Bronchial epithelial cell (primary cell): ENCODE data around the gene GRIN2C. TPM values are rescaled to one million over a fixed set of nuclear protein-coding genes. Genes with fewer than 3 reads are reported as not detected.

ENCODE experiments used
- DNase-seq: peaks from one replicate; pipeline ENCODE4 v3.0.0-alpha.2; 2010; ENCODE audit warnings: low read depth
- FAIRE-seq: peaks from 2 replicates; lab custom pipeline; 2011; peaks lifted over from hg19 to GRCh38; lab: Jason Lieb, UNC
- H3K27me3 ChIP-seq: 2 replicates; pipeline ENCODE4 v1.5.1; 2011; ENCODE audit warnings: low read length; ENCODE audit not compliant: control insufficient read depth, insufficient read depth
- H3K36me3 ChIP-seq: 2 replicates; pipeline ENCODE4 v1.5.1; 2011; ENCODE audit warnings: low read length; ENCODE audit not compliant: control insufficient read depth, insufficient read depth
- H3K4me3 ChIP-seq: 2 replicates; pipeline ENCODE4 v1.5.1; 2011; ENCODE audit warnings: mild to moderate bottlenecking, low read depth, low read length, control low read depth
- total RNA-seq: library from RNA; depleted of rRNA; stranded (reverse); fragments of >200 nt; gene quantifications from 2 replicates; pipeline ENCODE4 v1.2.1, GENCODE V29; 2014
- TF ChIP-seq, protein P1 (sequence below): IDR thresholded peaks from 2 replicates; pipeline ENCODE4 v1.5.1; 2011; ENCODE audit warnings: mild to moderate bottlenecking, moderate library complexity, low read length, control low read depth, inconsistent platforms; ENCODE audit not compliant: insufficient read depth, severe bottlenecking

The GRIN2C gene
- total RNA-seq, 1 donor from 2014 or later: under 0.01 TPM

DNA sequence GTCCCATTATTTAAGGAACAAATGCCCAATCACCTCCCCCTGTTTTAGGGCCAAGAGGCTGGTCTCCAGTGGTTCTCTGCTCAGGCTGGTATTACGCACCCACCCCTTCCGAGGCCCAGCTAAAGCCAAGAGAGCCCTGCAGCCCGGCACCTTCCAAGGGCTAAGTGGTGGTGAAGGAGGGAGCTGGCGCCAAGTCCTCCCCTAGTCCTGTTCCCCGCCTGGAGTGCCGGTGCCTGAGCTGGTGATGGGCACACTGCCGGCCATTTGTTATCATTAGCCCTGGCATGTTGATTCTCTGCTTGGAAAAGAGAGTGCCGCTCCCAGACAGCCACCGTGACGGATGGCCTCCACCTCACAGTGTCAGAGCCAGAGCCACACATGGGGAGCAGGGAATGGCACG lies 31.9 kb downstream of the GRIN2C start:
- no peaks in the 10 kb centered on the region for H3K36me3 ChIP-seq
- H3K27me3 ChIP-seq: no peaks in the 10 kb centered on the region
- FAIRE-seq: no peak
- no peak overlapping the region for H3K4me3 ChIP-seq
- DNase-seq: no peak
- TF ChIP-seq, protein P1, sequence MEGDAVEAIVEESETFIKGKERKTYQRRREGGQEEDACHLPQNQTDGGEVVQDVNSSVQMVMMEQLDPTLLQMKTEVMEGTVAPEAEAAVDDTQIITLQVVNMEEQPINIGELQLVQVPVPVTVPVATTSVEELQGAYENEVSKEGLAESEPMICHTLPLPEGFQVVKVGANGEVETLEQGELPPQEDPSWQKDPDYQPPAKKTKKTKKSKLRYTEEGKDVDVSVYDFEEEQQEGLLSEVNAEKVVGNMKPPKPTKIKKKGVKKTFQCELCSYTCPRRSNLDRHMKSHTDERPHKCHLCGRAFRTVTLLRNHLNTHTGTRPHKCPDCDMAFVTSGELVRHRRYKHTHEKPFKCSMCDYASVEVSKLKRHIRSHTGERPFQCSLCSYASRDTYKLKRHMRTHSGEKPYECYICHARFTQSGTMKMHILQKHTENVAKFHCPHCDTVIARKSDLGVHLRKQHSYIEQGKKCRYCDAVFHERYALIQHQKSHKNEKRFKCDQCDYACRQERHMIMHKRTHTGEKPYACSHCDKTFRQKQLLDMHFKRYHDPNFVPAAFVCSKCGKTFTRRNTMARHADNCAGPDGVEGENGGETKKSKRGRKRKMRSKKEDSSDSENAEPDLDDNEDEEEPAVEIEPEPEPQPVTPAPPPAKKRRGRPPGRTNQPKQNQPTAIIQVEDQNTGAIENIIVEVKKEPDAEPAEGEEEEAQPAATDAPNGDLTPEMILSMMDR: no peak

DNA sequence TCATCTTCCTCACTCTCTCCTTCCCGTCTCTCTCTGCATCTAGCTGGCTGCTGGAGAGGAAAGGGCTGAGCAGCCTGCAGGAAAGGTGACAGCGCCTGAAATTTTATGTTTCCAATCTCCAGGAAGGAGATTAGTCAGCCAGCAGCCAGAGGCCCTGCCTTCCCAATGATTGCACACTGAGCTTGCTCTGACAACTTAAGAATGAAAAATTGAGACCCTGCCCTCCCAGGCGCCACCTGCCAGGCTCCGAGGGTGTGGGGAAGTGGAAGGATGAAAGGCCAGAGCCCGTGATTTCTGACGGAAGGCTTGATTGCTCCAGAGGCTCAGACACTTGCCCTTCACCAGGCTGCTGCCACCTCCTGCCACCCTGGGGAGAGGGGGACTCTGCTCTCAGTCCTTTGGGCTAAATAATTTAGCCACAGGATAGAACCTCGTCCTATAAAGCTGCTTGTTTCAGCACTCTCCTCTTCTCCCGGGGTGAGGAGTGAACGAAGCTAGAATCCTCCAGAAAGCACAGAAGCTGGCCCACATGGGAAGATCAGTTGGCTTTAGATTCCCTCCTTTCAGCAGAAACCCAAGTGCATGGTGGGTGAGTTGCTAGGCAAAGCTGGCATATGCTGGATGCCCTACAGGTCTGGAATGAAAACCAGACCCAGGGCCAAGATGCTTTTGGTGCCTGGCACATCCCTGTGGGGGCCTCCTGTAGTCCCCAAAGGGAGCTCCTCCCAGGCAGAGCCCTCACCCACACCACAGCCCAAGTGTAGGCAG lies 33.5 kb downstream of the GRIN2C start:
- Histone ChIP-seq H3K27me3 (no peaks in the 10 kb centered on the region), H3K36me3 (no peaks in the 10 kb centered on the region), H3K4me3 (no peak overlapping the region)
- DNase-seq: no peak
- TF ChIP-seq, protein P1: no peak
- no peak for FAIRE-seq

DNA sequence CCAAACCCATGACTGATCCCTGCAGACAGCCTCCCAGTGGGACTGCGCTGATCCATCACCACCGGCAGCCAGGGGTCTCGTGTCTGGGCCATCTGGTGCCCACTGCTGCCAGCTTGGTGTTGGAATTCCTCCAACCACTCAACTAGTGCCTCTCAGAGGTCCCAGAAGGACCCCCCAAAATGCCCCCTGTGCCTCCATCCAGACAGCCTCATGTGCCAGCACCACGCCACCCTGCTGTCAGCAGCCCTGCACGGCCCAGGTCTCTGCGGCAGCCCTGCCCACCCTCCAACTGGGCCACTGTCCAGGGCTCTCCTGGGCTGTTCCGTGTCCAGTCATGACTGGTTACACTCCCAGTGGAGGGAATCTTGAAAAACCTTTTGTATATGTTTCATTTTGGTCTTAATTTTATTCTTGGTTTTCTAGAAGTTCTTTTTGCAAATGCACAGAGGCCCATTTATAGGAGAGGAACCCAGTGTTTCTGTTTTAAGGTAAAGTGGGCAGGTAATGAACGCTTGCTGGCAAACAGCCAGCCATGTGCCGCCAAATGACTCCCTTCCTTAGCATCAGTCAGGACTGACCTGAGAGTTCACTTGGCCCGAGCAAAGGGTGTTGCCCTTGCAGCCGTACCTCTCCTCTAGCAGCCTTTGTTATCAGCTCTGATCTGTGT lies 34.6 kb downstream of the GRIN2C start:
- Histone ChIP-seq H3K36me3 (no peaks in the 10 kb centered on the region), H3K4me3 (no peak overlapping the region), H3K27me3 (no peaks in the 10 kb centered on the region)
- DNase-seq (no peak), FAIRE-seq (no peak)
- TF ChIP-seq, protein P1: no peak

DNA sequence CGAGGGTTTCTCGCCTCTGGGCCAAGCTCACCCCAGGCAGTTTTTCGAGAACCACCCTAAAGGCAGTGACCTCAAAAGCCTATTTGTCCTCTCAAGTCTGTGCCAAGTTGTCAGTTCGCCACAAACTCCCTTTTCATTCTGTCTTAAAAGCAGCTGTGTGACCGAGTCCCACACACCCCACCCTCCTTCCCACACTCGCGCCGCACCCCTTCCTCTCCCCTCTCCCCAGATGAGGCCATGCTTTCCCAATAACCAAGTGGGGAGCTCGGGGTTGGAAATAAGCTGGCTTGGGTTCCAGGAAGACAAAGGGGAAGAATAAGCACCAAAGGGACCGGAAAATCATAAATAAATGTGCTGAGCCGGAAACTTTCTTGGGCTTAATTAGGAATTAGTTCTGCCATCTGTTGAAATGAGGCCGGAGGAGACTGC lies 36.7 kb downstream of the GRIN2C start:
- TF ChIP-seq, protein P1: no peak
- DNase-seq: no peak
- no peaks in the 10 kb centered on the region for H3K27me3 ChIP-seq
- H3K36me3 ChIP-seq: no peaks in the 10 kb centered on the region
- no peak for FAIRE-seq
- no peak overlapping the region for H3K4me3 ChIP-seq

DNA sequence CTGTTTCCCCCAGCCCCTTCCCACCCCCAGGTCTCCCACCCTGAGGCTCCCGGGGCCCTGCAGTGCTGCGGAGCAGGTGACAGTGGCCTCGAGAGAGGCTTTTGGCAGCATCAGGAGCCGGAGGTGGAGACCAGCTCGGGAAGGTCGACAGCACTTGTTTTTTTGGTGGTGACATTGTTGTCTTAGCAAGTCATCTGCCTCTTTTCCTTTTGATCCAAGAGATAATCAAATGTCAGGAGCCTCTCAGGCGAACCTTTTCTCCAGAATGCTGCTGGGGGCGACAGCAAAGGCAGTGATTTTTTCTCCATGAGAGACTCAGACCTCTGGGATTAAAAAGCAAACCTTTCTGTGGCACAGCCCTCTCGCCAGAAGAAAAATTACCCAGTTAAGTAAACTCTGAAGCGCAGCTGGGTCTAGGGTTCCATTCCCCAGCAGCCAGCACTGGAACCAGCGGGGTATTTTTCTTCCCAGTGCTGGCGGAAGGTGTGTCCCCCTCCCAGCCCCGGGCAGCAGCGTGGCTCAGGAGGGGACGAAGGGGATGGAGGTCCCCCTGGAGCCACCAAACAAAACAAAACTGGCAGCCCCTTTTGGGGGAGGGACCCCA lies 37.2 kb downstream of the GRIN2C start:
- DNase-seq: no peak
- Histone ChIP-seq H3K36me3 (no peaks in the 10 kb centered on the region), H3K4me3 (no peak overlapping the region), H3K27me3 (no peaks in the 10 kb centered on the region)
- TF ChIP-seq, protein P1: no peak
- FAIRE-seq: no peak
